ENCODE measurements around the gene SGMS1.

The SGMS1 gene

DNA sequence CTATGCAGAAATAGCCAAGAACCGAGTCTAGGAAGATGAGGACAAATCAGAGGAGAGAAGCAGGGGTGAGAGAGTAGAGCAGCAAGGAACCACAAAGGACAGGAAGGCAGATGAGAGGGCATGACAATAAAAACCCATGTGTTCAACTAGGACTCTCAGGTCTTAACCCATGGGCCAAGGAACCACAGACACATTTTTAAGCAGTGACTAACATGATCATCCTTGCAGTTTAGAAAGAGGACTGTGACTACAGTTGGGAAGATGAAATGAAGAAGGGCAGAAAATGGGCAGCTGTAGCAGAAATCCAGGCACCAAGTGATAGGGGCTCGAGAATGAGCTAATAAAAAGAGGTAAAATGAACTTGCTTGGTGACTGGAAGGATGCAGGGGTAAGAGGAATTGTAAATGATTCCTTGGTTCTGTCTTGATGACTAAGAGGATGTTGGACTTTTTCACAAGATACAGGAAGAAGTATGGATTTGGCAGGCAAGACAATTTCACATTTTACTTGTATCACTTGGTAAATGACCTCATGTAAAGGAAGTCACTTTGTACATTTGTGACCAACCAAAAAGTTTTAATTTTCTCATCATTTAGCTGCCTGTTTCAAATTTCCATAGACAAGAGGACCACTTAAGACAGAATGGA lies 22.8 kb downstream of the SGMS1 start:
- no peak overlapping the region for H3K4me3 ChIP-seq (ENCODE audit: low read depth, low read length)
- TF ChIP-seq, protein P1, sequence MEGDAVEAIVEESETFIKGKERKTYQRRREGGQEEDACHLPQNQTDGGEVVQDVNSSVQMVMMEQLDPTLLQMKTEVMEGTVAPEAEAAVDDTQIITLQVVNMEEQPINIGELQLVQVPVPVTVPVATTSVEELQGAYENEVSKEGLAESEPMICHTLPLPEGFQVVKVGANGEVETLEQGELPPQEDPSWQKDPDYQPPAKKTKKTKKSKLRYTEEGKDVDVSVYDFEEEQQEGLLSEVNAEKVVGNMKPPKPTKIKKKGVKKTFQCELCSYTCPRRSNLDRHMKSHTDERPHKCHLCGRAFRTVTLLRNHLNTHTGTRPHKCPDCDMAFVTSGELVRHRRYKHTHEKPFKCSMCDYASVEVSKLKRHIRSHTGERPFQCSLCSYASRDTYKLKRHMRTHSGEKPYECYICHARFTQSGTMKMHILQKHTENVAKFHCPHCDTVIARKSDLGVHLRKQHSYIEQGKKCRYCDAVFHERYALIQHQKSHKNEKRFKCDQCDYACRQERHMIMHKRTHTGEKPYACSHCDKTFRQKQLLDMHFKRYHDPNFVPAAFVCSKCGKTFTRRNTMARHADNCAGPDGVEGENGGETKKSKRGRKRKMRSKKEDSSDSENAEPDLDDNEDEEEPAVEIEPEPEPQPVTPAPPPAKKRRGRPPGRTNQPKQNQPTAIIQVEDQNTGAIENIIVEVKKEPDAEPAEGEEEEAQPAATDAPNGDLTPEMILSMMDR (conservative IDR thresholded peaks at IDR 0.05; ENCODE audit: low read depth, low read length) = no peak
- no peak for DNase-seq (ENCODE audit: low read depth)

DNA sequence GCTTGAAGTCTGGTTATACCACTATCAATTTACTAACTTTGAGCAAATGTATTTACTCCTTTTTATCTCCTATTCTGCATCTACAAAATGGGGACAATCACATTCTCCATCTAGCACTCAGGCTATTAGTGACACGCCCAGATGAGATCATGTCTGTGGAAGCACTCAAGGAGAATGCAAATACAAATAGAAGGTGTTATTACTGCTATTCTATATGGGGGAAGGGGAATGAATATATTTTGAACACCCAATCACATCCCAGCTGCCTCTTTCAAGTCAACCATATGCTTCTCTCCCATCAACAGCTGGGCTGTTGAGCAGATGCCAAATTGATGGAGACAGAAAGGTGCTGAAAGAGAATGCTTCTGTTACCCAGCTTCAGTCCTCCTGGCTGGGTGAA lies 23.5 kb downstream of the SGMS1 start:
- TF ChIP-seq, protein P1 (conservative IDR thresholded peaks at IDR 0.05; ENCODE audit: low read depth, low read length) = no peak
- DNase-seq (ENCODE audit: low read depth) = no peak
- H3K4me3 ChIP-seq (ENCODE audit: low read depth, low read length) = no peak overlapping the region

DNA sequence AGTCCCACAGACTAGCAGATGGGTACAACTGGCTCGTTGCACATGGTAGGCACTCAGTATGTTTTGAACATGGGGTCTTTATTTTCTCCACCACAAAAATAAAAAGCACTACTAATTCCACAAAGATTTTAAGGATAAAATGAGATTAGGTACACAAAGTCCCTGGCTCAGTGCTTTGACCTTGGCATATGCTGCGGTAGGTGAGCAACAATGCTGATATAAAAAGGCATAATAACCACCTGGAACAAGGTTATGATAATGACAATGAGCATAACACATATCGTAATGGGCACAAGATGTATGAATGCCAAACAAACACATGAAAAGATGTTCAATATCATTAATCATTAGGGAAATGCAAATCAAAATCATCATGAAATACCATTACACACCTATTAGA lies 26.9 kb downstream of the SGMS1 start:
- no peak overlapping the region for H3K4me3 ChIP-seq (ENCODE audit: low read depth, low read length)
- no peak for DNase-seq (ENCODE audit: low read depth)
- TF ChIP-seq, protein P1 (conservative IDR thresholded peaks at IDR 0.05; ENCODE audit: low read depth, low read length) = no peak

DNA sequence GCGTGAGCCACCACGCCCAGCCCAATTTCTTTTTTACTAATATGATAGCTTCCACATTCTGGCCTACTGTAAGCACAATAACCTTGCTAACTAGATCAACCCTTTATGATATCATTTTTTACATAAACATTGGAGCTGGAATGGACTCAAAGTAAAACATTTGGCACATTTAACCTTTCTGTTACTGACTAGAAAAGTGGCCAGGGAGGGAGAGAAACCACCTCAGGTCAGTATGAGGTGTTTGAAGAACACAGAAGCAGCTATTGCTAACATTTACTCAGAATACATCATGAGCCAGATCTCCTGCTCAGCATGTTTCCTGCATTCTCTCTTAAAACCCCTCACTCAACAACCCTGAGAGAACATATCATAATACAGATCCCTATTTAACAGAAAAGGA lies 27.3 kb downstream of the SGMS1 start:
- peak; percentile 34 for DNase-seq (ENCODE audit: low read depth)
- H3K4me3 ChIP-seq (ENCODE audit: low read depth, low read length) = no peak overlapping the region
- TF ChIP-seq, protein P1 (conservative IDR thresholded peaks at IDR 0.05; ENCODE audit: low read depth, low read length) = no peak

DNA sequence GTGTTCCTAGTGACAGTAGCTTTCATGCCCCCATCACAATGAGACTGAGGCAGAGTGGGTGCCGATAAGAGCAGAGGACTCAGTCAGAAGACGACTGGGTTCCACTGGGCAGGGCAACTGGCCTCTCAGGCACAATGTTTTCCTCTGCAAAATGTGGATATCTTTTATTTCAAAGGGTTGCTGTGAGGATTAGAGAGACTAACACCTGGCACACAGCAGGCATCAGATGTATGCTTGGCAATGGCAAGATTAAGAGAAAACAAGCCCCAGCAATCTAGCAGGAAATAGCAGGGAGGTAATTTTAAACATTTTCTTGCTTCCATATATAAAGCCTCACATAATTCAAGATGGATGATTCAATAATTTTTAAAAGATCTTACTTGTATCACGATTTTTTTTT lies 28.0 kb downstream of the SGMS1 start:
- DNase-seq (ENCODE audit: low read depth) = no peak
- TF ChIP-seq, protein P1 (conservative IDR thresholded peaks at IDR 0.05; ENCODE audit: low read depth, low read length) = no peak
- no peak overlapping the region for H3K4me3 ChIP-seq (ENCODE audit: low read depth, low read length)

DNA sequence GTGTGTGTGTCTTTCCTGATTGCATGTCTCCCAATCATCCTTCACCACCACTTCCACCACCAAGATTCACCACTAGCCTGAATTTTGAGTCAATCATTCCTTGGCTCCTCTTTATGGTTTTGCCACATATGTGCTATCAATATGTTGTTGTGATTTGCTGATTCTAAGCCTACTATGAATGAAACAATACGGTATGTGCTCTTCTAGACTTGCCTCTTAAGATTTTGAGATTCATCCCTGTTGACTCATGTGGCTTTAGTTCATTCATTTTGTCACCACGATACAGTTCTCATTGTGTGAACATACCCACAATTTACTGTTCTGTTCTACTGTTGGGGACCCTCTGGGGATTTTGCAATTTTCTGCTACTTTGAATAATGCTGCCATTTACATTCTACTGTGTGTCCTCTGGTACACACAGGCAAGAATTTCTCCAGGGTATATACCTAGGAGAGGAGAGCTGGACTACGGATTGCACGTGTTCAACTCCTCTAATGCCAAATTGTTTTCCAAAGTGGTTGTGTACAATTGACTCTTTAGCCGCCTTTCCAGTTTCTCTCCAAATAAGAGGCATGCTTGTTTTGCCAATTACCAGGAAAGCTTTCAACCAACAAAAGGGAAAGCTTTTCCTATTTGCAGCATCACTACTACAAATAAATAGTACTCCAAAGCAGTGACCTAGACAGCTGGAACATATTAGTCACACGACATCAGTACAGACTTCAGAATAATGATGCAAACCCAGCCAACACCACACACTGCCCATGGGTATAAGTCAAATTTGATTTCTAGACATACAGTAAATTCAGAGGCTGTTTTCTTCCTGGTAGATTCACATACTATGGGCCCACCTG lies 30.0 kb downstream of the SGMS1 start:
- H3K4me3 ChIP-seq (ENCODE audit: low read depth, low read length) = no peak overlapping the region
- peak; percentile 90 for DNase-seq (ENCODE audit: low read depth)

More for the DNA sequence above, 30.0 kb downstream of the SGMS1 start:
- TF ChIP-seq, protein P1 (conservative IDR thresholded peaks at IDR 0.05; ENCODE audit: low read depth, low read length) = no peak
